Head of caudate nucleus (tissue), 42 donors: ENCODE measurements around the gene MCM6.

Experiments used
- DNase-seq, 42 donors: peaks; one replicate each; pipeline versions ENCODE4 v3.0.0 to v3.0.0-alpha.2; 2020 to 2021; ENCODE audit warnings: mixed read lengths in 7 of 42
- intact Hi-C: fragments of 100-400 bp; cut with DNase I; formaldehyde crosslinking; loops from one replicate; pipeline ENCODE4 v1.15.0; 2022

The MCM6 gene

DNA sequence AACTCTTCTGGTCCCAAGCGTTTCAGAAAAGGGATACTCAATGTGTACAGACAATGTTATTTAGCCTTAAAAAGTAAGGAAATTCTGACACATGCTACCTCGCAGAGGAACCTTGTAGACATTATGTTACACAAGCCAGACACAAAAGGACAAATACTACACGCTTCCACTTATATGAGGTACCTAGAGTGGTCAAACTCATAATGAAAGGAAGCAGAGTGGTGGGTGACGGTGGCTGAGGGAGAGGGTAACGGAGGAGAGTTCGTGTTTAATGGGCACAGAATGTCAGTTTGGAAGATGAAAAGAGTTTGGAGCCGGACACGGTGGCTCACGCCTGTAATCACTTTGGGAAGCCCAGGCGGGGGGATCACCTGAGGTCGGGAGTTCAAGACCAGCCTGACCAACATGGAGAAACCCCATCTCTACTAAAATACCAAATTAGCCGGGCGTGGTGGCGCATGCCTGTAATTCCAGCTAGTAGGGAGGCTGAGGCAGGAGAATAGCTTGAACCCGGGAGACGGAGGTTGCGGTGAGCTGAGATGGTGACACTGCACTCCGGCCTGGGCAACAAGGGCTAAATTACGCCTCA lies 1.4 kb downstream of the MCM6 start:
- peak in 1 of 42 donors; percentile 16 for DNase-seq
- intact Hi-C loops: no loop called here

- intact Hi-C loops: no loop called here
- DNase-seq: no peak
Observed at GRCh38 chr2:135870571-135870970, 5.7 kb downstream of the MCM6 start.

GRCh38 chr2:135863233-135863632 lies 13.0 kb downstream of the MCM6 start:
- intact Hi-C loops: no loop called here
- DNase-seq: no peak

DNA sequence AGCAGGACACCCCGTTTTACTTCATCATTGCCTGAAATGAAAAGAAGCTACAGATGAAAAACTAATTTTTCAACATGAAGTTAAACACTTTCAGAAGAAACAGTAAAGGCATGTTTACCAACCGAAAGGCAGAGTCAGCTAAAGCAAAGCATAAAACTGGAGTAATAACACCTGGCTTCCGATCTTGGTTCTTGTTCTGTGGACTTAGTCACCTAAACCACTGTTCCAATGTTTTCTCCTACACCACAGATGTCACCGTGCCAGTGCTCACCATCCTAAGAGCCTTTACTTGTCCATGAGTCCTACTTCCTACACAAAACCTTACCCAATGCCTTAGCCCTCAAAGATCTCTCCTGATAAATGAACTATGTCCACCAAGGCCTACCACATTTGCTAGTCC lies 13.5 kb downstream of the MCM6 start:
- intact Hi-C loops: no loop called here
- DNase-seq: no peak

- no peak for DNase-seq
- intact Hi-C loops: no loop called here
Observed at GRCh38 chr2:135853401-135853800, 22.8 kb downstream of the MCM6 start.

GRCh38 chr2:135851858-135852257 lies 24.4 kb downstream of the MCM6 start:
- intact Hi-C loops: no loop called here
- DNase-seq: no peak

DNA sequence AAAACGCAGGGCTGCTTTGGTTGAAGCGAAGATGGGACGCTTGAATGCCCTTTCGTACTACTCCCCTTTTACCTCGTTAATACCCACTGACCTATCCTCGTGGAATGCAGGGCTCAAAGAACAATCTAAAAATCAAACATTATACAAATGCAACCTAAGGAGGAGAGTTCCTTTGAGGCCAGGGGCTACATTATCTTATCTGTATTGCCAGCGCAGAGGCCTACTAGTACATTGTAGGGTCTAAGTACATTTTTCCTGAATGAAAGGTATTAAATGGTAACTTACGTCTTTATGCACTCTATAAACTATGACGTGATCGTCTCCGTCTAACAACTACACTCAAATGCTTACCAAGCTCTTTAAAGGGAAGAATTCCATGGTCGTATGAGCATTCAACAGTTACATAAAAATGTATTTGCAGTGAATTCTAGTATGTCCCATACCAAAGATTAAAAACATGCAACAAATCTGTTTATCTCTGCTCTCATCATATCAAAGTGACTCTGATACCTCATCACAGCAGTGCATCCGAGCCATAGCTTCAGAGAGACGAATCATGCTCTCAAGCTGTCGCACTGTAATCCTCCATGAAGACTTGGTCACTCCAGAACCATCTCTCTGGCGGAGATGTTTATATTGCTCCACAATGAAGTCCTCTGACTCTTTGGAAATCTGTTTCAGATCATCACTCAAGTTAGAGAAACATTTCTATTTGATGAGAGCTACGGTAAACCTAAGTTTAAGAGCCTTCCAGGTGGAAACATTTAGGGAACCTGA lies 25.2 kb downstream of the MCM6 start:
- DNase-seq: no peak
- intact Hi-C loops: no loop called here

- intact Hi-C loops: no loop called here
- DNase-seq: no peak
Observed at GRCh38 chr2:135849087-135849486, 27.2 kb downstream of the MCM6 start.

GRCh38 chr2:135845997-135846396 lies 30.2 kb downstream of the MCM6 start:
- intact Hi-C loops: no loop called here
- DNase-seq: no peak

GRCh38 chr2:135845257-135845656 lies 31.0 kb downstream of the MCM6 start:
- no peak for DNase-seq
- intact Hi-C loops: no loop called here

- intact Hi-C loops: no loop called here
- no peak for DNase-seq
Observed at GRCh38 chr2:135844301-135844895, 31.8 kb downstream of the MCM6 start.

DNA sequence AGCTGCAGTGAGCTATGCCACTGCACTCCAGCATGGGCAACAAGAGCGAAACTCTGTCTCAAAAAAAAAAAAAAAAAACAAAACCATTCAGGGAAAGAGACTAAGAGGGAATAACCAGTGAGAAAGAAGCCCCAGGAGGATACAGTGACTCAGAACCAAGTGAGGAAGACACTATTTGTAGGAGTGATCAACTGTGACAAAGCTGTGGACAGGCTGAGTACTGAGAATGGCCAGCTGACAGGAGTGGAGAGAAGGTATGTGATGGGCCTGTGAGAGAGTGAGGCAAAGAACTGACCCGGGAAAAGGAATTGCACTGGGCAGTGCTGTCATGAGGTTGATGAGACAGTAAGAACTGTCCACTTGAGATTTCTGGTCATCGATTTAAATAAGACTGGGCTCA lies 32.6 kb downstream of the MCM6 start:
- intact Hi-C loops: no loop called here
- no peak for DNase-seq

DNA sequence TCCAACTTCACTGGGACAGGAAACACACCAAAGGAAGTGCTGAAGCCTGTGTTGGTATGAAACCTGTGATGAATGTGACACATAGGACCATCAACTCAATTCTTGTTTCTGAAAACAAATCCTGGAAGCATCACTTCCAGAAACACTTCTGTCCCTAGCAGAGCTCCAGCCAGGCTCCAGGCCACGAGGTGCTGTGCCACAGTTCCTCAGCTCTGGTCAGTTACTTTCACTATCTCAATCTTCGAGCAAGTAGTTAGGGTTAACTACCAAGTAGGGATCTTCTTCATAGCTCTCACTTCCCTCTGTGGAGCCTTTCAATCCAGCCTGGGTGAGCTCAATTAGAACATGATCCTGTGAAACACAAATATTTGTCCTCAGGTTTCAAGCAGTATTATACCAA lies 35.6 kb downstream of the MCM6 start:
- intact Hi-C loops: no loop called here
- DNase-seq: peak in 3 of 42 donors; percentile 1 to 16 (median 3)

DNA sequence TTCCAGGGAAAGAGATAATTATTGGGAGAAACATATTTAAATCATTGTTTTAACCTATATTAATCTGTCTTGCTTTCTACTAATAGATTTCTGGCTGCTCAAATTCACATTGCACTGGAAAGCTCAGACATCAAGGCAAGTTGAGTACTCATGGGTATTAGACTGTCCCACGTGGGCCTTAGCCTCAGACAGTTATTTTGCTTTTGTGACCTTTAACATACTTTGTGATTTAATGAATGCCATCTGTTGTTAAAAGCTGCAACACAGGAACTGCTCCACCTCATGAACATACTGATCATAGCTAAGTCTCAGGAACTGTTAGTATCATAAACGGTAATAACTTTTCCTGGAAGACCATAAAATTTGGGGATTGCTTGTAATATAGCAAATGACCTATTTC lies 36.5 kb downstream of the MCM6 start:
- intact Hi-C loops: no loop called here
- DNase-seq: peak in 1 of 42 donors; percentile 16

- intact Hi-C loops: no loop called here
- peak in 1 of 42 donors; percentile 13 for DNase-seq
Observed at GRCh38 chr2:135838502-135838901, 37.7 kb downstream of the MCM6 start.

GRCh38 chr2:135836596-135837270 lies 39.5 kb downstream of the MCM6 start, which contains the start of gene LCT:
Gene LCT (minus strand): TSS chr2:135837184. CDS start chr2:135837169, 15 bp downstream.
- intact Hi-C loops: no loop called here
- no peak for DNase-seq

DNA sequence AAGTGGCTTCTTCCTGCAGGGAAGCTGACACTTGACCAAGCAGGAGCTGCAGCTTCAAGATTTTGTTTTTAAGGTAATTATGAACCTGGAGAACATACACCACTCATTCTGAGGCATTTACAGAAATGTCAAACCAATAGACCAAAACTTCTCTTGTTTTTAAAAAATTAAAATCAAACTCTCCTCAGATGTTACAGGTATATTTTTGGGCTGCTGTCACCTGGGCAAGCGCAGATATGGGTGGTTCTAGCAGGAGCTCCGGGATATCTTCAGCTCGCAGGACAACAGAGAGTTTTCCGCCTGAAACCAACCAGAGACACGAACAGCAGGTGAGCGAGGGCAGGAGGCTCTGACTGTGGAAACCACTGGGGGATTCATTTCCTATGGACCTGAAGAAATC lies 43.4 kb downstream of the MCM6 start:
- intact Hi-C loops: no loop called here
- DNase-seq: peak in 1 of 42 donors; percentile 29

GRCh38 chr2:135831180-135831812 lies 44.9 kb downstream of the MCM6 start:
- DNase-seq: no peak
- intact Hi-C loops: no loop called here

DNA sequence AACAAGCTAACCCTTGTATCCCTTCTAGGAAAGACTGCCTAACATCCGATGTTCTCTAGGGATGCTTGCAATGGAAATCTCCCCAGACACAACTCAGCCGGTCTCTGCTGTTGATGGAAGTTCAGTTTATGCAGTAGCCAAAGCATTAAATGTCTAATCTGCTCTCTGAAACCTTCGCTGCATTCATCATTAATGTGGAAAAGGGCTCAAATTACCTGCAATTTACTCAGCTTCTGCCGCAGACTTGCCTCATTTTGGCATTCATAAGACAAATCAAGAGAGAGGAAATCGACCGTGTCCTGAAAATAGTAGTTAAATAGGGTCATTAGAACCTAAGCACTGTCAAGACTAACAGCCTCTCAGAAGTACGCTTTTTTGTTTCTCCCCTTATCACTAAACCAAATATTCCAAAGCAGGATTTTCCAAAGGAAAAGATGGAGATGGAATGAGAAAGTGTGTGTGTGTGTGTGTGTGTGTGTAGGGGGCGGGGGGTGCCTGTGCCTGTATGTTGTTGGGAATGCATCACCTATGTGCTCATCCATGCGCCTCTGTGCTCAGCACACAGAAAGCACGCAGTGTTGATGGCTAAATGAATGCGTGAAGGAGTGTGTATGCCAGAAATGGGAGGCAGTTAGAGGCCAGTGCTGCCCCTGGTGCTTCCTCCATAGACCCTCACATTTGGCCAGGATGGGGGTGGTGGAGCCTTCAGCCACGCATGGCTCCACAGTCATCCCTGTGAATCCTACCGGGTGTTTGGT lies 46.7 kb downstream of the MCM6 start:
- no peak for DNase-seq
- intact Hi-C loops: no loop called here
